ENCODE data around the gene SMYD4.
"Not testable (repeated sequence)": the region's sequence is repeated elsewhere in the genome, so short reads cannot be mapped to it uniquely, and the experiment has no call there.

Gene SMYD4

DNA sequence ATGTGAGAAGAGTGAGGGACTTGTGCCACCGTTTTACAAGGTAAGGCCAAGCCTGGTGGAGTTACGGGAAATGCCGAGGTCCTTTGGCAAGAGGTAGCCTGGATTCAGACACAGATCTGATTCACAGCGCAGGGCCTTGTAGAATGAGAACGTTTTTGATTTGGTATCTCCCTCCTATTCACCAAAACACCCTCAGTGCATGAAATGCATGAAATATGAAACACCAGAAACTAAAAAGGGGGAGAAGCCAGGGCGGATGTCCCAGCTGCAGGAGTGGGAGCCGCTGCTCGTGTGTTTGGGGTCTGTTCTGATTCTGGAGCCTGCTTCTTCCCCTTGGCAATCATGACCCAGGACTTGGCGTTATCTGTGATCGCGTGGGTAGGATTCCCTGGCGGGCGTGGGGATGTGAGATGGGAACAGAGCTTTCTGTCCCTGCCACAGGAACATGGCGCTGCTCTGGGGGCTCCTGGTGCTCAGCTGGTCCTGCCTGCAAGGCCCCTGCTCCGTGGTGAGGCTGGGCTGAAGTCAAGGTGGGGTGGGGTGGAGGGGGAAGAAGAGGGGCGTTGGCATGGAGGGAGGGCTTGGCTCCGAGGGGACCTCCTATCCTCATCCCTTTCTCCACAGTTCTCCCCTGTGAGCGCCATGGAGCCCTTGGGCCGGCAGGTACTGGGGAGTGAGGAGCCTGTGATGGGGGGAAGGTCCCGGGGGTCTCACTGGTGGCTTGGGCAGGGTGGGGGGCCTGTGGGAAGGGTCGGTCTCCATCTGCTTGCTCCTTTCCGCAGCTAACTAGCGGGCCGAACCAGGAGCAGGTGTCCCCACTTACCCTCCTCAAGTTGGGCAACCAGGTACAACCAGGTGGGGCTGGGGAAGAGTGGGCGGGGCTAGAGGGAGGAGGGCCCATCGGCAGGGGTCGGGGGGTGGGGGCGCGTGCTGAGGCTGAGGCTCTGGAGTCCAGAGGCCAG lies 84.9 kb downstream of the SMYD4 start:
- Mint-ChIP-seq H3K36me3 (ENCODE audit: low read depth) (no peaks in the 10 kb centered on the region), H3K4me1 (no peaks in the 10 kb centered on the region), H3K9me3 (no peaks in the 10 kb centered on the region), H3K27me3 (no peaks in the 10 kb centered on the region), H3K27ac (no peak overlapping the region), H3K4me3 (no peak overlapping the region)
- no peak for DNase-seq
- ATAC-seq = no peak

DNA sequence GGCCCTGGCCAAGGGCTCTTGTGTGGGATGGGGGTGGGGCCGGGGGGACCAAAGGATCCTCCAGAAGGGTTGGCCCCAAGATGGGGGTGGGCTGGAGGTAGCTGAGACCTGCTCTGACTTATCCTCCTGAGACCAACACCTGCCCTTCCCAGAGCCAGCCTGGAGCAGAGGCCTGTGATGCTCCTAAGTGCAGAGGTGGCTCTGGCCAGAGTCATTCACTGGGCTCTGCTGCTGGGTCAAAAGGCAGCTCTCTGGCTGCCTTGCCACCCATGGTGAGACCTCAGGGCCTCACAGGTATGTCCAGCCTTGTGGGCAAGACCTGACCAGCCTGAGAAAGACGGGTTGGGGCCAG lies 86.6 kb downstream of the SMYD4 start:
- Mint-ChIP-seq H3K4me3 (no peak overlapping the region), H3K9me3 (no peaks in the 10 kb centered on the region), H3K4me1 (no peaks in the 10 kb centered on the region), H3K27ac (no peak overlapping the region), H3K36me3 (ENCODE audit: low read depth) (no peaks in the 10 kb centered on the region), H3K27me3 (no peaks in the 10 kb centered on the region)
- DNase-seq = no peak
- ATAC-seq = no peak

DNA sequence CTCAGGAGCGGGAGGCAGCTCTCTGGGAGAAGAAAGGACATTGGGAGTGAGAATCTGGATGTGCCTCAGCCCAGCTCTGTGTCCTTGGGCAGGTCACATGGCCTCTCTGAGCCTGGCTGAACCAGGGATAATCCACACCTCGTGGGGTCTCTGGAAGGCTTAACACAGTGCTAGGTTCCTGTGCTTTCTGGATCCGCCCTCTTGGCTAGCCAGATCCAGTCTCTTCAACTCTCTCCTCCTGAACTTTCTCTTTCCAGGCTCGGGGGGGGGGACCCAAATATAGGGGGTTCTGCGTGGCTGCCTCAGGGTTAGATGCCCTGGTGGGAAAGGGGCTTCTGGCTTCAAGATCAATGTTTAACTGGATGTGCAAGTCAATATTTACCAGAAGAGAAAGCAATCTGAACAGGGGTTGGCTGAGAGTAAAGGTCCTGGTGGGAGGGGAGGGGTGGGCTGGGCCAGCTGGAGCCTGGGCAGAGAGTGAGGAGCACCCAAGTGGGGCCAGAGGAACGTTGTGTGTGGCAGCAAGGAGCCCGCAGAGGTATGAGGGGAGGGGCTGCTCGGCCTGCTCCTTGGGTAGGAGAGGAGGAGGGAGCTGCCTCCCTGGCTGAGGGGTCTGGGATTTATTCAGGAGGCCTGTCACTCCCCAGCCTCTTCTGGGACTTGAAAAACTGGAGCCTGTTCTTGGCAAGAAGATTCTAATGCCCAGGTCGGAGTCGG lies 87.2 kb downstream of the SMYD4 start, which contains the start of gene SERPINF2:
Gene SERPINF2 (plus strand): TSS at position 501 of the 717 bp plus-strand sequence. CDS start 2,125 bp downstream, outside the sequence.
- DNase-seq (no peak), ATAC-seq (no peak)
- no peaks in the 10 kb centered on the region for H3K36me3 Mint-ChIP-seq (ENCODE audit: low read depth)
- H3K9me3 Mint-ChIP-seq = no peaks in the 10 kb centered on the region
- H3K4me3 Mint-ChIP-seq = no peak within 1 kb of the TSS
- H3K4me1 Mint-ChIP-seq = no peaks in the 10 kb centered on the region
- no peaks in the 10 kb centered on the region for H3K27me3 Mint-ChIP-seq
- H3K27ac Mint-ChIP-seq = no peak within 1 kb of the TSS

DNA sequence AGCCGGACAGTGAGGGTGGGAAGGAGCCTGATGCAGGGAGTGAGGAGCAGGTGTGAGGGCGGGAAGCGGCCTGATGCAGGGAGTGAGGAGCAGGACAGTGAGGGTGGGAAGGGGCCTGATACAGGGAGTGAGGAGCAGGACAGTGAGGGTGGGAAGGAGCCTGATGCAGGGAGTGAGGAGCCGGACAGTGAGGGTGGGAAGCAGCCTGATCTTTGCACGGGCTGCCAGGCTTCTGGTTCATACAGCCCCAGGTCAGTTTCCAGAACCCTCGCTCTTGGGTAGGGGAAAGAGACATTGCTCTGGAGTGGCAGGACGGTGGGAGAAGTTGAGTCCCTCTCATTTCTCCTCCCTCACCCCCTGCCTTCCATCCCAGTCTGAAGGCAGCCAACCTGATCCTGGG lies 87.8 kb downstream of the SMYD4 start:
- DNase-seq; H3K36me3 Mint-ChIP-seq (ENCODE audit: low read depth); H3K4me1 Mint-ChIP-seq; H3K9me3 Mint-ChIP-seq; H3K27me3 Mint-ChIP-seq; H3K4me3 Mint-ChIP-seq; ATAC-seq; H3K27ac Mint-ChIP-seq: not testable (repeated sequence)

DNA sequence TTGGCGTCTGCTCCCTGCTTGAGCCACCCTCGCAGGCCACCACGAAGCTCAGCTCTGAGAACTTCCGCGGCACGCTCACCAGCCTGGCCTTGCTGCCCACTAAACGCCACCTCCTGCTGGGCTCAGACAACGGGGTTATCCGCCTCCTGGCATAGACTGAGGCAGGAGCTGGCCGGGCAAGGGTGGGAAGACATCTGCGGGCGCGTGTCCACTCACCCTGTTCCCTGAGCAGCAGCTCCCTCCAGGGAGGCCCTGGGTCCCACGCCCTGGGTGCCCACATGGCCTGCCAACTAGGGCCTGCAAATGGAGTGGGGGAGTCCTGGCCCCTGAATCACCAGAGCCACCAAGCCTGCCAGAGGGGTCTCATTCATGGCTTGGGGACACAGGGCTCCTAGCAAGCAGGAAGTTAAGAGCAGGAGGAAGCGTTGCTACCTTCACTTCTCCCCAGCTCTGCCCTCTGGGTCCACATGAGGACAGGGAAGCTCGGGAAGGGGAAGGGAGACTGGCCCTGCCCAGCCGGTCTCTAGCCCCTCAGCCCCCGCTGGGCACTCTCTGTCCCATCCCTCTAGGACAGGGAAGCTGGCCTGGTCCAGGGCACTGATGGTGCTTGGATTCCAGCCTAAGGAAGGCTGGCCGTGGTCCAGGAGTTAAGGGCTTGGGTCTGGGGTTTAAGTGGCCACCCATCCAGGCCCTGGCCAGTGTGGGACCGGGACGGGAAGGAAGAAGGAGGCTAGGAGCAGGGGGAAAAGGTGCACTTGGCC lies 92.0 kb downstream of the SMYD4 start:
- peaks cover 12% of the 10 kb centered on the region for H3K4me1 Mint-ChIP-seq
- no peak overlapping the region for H3K4me3 Mint-ChIP-seq
- no peaks in the 10 kb centered on the region for H3K27me3 Mint-ChIP-seq
- no peak overlapping the region for H3K27ac Mint-ChIP-seq
- ATAC-seq = no peak
- H3K9me3 Mint-ChIP-seq = no peaks in the 10 kb centered on the region
- no peaks in the 10 kb centered on the region for H3K36me3 Mint-ChIP-seq (ENCODE audit: low read depth)
- DNase-seq = no peak

DNA sequence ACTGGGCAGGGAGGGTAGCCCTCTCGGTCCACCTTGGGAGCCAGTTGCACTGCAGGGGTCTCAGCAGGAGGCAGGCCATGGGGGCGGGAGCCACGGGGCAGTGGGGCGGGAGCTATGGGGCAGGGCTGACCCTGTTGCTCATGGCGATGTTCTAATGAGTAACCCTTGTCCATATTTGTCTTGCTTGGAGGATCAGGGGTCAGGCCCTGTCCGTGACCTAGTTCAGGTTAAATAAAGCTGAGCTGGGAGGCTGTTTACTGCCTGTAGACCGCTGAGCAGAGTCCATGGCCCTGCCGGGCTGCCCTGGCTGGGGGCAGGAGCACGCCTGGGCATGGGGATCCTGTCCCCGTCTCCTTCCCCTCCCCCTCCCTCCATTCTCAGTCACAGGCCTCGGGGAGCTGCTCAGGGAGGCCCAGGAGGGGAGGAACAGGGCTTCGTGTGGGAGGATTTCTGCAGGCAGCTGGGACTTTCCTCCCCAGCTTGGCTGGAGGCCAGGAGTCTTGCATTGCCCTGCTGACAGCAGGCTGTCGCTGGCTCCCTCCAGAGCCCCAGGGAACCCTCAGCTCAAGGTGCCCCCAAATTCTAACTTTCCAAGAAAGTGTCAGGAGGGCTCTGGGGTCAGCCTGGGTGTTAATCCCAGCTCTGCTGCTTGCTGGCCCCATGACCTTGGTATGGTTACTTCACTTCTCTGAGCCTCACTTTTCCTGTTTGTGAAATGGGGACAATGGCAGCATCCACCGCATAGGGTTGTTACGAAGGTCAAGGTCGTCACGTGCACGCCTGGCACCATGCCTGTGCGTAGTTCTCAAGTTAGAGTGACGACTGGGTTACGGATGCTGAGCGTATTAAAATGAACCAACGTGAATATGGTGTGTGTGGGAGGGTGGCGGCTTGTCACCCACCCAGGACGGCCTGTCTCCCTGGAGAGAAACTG lies 93.1 kb downstream of the SMYD4 start:
- Mint-ChIP-seq H3K4me1 (peaks cover 12% of the 10 kb centered on the region), H3K27me3 (no peaks in the 10 kb centered on the region), H3K27ac (no peak overlapping the region), H3K9me3 (no peaks in the 10 kb centered on the region), H3K4me3 (no peak overlapping the region), H3K36me3 (ENCODE audit: low read depth) (no peaks in the 10 kb centered on the region)
- ATAC-seq (peak; percentile 75), DNase-seq (peak; percentile 63)

DNA sequence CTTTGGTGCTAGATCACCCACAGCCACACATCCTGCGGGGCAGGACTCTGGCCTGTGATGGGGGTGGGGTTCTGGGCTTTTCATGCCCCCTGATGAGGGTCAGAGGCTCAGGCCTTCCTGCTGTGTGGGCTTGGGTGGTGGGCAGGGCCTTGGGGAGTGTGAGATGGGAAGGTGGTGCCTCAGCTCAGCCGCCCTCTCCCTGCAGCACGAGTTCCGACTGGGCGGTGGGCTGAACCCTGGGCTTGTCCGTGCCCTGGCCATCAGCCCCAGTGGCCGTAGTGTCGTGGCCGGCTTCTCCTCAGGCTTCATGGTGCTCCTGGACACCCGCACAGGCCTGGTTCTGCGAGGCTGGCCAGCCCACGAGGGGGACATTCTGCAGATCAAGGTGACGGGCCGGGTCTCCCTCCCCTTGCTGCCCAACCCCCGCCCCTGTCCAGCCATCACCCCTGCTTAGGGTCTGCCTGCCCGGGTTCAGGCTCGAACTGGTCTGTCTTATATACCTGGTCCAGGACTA lies 93.8 kb downstream of the SMYD4 start:
- H3K27ac Mint-ChIP-seq = no peak overlapping the region
- no peak overlapping the region for H3K4me3 Mint-ChIP-seq
- peaks cover 12% of the 10 kb centered on the region for H3K4me1 Mint-ChIP-seq
- no peaks in the 10 kb centered on the region for H3K36me3 Mint-ChIP-seq (ENCODE audit: low read depth)
- H3K27me3 Mint-ChIP-seq = no peaks in the 10 kb centered on the region
- no peak for DNase-seq
- no peak for ATAC-seq
- H3K9me3 Mint-ChIP-seq = no peaks in the 10 kb centered on the region

DNA sequence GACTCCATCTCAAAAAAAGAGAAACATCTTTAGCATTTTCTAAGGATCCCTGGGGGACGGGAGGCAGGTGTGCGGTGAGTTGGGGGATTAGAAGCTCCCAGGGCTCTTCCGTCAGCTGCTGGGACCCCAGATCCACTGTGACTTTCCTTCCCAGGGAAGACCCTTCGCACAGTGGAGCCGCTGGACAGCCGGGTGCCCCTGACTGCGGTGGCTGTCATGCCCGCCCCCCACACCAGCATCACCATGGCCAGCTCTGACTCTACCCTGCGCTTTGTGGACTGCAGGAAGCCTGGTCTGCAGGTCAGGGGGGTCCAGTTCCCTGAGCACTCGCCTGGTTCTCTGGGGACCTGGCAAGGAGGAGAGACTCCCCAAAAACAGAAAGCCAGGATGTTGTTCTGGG lies 94.3 kb downstream of the SMYD4 start:
- DNase-seq (no peak), ATAC-seq (no peak)
- H3K4me1 Mint-ChIP-seq = peaks cover 12% of the 10 kb centered on the region
- H3K36me3 Mint-ChIP-seq (ENCODE audit: low read depth) = no peaks in the 10 kb centered on the region
- H3K9me3 Mint-ChIP-seq = no peaks in the 10 kb centered on the region
- no peaks in the 10 kb centered on the region for H3K27me3 Mint-ChIP-seq
- H3K27ac Mint-ChIP-seq = no peak overlapping the region
- H3K4me3 Mint-ChIP-seq = no peak overlapping the region

DNA sequence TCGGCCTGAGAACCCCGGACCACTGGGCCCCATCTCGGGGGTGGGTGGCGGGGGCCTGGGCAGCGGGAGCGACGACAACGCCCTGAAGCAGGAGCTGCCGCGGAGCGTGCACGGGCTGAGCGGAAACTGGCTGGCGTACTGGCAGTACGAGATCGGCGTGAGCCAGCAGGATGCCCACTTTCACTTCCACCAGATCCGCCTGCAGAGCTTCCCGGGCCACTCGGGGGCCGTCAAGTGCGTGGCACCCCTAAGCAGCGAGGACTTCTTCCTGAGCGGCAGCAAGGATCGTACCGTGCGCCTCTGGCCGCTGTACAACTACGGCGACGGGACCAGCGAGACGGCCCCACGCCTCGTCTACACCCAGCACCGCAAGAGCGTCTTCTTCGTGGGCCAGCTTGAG lies 95.9 kb downstream of the SMYD4 start:
- peaks cover 16% of the 10 kb centered on the region for H3K4me1 Mint-ChIP-seq
- DNase-seq (no peak), ATAC-seq (no peak)
- H3K36me3 Mint-ChIP-seq (ENCODE audit: low read depth) = no peaks in the 10 kb centered on the region
- no peak overlapping the region for H3K27ac Mint-ChIP-seq
- H3K4me3 Mint-ChIP-seq = no peak overlapping the region
- no peaks in the 10 kb centered on the region for H3K27me3 Mint-ChIP-seq
- no peaks in the 10 kb centered on the region for H3K9me3 Mint-ChIP-seq

DNA sequence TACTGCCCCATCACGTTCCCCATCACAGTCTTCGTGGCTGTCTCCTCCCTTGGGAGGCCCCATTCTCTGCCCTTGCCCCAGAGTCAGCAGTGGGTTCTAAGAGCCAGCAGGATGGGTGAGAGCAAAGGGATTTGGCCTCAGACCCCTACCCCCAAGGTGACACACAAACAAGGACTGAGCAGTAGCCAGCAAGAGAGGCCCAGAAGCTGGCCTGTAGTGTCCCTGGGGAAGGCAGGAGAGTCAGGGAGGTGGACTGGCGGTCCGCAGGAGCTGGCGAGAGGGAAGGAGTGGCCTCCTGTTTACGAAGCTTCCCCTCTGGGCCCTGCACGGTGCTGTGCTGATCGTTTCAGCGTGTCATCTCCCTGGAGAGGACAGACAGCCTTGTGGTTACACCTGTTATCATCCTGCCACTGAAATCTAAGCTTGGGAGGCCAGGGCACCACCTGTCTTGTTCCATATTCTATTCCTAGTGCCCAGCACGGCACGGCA lies 96.8 kb downstream of the SMYD4 start:
- peaks cover 18% of the 10 kb centered on the region for H3K4me1 Mint-ChIP-seq
- no peak for DNase-seq
- no peaks in the 10 kb centered on the region for H3K27me3 Mint-ChIP-seq
- ATAC-seq = no peak
- no peak overlapping the region for H3K27ac Mint-ChIP-seq
- H3K36me3 Mint-ChIP-seq (ENCODE audit: low read depth) = peaks cover 3% of the 10 kb centered on the region
- H3K4me3 Mint-ChIP-seq = no peak overlapping the region
- no peaks in the 10 kb centered on the region for H3K9me3 Mint-ChIP-seq

DNA sequence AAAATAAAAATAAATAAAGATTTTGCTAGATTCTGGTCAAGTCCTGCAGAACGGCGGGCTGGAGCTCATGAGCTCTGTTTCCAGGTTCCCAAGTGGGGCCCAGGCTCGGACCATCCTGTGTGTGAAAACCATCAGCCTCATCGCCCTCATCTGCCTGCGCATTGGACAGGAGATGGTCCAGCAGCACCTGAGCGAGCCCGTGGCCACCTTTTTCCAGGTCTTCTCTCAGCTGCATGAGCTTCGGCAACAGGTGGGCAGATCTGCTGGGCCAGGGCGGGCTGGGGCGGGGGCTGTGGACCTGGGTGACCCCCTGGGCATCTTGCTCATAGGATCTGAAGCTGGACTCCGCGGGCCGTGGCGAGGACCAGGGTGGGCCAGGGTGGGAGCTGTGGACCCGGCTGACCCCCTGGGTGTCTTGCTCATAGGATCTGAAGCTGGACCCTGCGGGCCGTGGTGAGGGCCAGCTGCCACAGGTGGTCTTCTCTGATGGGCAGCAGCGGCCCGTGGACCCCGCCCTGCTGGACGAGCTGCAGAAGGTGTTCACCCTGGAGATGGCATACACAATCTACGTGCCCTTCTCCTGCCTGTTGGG lies 97.4 kb downstream of the SMYD4 start:
- no peak for DNase-seq
- Mint-ChIP-seq H3K36me3 (ENCODE audit: low read depth) (peaks cover 3% of the 10 kb centered on the region), H3K27ac (no peak overlapping the region), H3K4me3 (no peak overlapping the region), H3K4me1 (peaks cover 18% of the 10 kb centered on the region), H3K9me3 (no peaks in the 10 kb centered on the region), H3K27me3 (no peaks in the 10 kb centered on the region)
- ATAC-seq = no peak

DNA sequence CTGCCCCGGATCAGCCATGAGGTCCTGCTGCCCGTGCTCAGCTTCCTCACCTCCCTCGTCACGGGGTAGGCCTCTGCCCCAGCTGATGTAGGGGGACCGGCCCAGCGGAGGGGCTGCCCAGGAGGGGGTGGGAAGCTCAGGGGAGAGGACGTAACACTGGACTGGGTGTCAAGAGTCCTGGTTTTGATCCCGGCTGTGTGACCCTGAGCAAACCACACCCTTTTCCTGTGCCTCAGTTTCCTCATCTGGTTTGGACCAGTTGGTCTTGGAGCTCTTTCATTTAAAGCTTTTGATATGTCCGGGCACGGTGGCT lies 98.6 kb downstream of the SMYD4 start:
- peaks cover 9% of the 10 kb centered on the region for H3K4me1 Mint-ChIP-seq
- no peaks in the 10 kb centered on the region for H3K9me3 Mint-ChIP-seq
- H3K36me3 Mint-ChIP-seq (ENCODE audit: low read depth) = peaks cover 3% of the 10 kb centered on the region
- no peak overlapping the region for H3K27ac Mint-ChIP-seq
- no peak for ATAC-seq
- H3K4me3 Mint-ChIP-seq = no peak overlapping the region
- no peak for DNase-seq
- no peaks in the 10 kb centered on the region for H3K27me3 Mint-ChIP-seq

DNA sequence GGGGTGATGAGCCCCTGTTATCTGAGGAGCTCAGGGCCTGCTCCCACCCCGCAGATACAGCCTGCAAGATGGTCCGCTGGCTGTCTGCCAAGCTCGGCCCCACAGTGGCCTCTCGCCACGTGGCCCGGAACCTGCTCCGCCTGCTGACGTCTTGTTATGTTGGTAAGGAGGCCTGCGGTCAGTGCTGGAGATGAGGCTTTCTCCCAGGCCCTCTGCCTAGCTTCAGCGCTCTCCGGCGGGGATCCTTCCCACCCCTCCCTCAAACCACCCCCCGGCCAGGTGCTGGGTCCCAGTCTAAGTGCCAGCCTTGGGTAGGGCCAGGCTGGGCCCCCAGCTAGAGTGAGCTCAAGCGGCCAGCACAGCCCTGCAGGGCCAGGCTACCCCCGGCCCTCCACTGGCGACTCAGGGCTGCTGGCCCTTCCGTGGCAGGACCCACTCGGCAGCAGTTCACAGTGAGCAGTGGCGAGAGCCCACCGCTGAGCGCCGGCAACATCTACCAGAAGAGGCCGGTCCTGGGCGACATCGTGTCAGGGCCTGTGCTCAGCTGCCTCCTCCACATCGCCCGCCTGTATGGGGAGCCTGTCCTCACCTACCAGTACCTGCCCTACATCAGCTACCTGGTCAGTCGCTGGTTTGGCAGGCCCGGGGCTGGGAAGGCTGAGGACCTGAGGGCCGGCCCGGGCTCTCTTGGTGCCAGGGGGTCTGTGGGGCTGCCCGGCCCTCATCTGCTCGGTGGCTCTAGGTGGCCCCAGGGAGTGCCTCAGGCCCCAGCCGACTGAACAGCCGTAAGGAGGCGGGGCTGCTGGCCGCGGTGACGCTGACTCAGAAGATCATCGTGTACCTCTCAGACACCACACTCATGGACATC lies 99.1 kb downstream of the SMYD4 start:
- no peak overlapping the region for H3K4me3 Mint-ChIP-seq
- no peak for DNase-seq
- peak; percentile 15 for ATAC-seq
- H3K36me3 Mint-ChIP-seq (ENCODE audit: low read depth) = peaks cover 5% of the 10 kb centered on the region
- no peak overlapping the region for H3K27ac Mint-ChIP-seq
- no peaks in the 10 kb centered on the region for H3K27me3 Mint-ChIP-seq
- H3K9me3 Mint-ChIP-seq = no peaks in the 10 kb centered on the region
- peaks cover 10% of the 10 kb centered on the region for H3K4me1 Mint-ChIP-seq
